SIG-M5 treated with dmso at 0.1 percent for 504 hours (cell line): ENCODE data around the gene KAZN.

Experiments used
- DNase-seq: peaks from one replicate; lab custom pipeline; 2025; ENCODE audit not compliant: unreplicated experiment; lab: John Stamatoyannopoulos, UW

Gene KAZN

DNA sequence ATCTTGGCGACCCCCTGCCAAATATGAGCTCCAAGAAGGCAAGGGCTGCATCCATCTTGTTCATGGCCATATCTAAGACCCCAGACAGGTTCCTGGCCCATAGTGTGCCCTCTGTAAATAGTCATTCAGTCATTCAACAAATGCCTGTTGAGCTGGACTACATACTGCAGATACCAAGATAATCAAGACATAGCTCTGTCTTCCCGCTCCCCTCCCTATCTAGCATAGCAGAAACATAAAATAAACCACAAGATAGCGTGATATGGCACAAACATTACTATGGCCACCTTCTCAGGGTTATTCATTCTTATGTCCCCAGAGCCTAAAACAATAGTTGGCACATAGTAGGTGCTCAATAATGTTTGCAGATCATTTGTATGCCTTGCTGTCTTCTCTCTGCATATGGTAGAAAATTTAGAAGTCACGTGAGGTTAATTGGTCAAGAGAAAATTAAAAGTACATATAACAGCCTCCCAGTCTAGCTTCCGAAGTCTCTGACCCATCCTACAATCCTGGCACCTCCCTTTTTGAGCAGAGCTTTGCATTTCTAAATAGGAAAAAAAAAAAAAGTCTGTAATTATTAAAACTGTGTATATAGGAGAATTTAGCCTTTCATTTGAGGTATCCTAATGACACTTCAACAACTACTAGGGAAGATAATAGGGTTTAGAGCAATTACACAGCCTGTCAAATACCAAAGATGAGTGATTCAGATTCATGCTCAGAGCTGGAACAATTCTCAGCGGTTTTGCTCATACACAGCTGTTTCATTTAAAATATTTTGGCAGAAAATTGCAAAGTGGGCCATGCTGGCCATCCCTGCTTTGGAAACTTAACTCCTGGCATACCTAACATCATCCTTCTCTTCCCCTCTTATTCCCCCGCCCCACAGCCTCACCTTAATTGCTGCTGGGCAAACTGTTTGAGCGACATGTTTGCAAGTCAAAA lies 219.0 kb downstream of the KAZN start:
- no peak for DNase-seq

DNA sequence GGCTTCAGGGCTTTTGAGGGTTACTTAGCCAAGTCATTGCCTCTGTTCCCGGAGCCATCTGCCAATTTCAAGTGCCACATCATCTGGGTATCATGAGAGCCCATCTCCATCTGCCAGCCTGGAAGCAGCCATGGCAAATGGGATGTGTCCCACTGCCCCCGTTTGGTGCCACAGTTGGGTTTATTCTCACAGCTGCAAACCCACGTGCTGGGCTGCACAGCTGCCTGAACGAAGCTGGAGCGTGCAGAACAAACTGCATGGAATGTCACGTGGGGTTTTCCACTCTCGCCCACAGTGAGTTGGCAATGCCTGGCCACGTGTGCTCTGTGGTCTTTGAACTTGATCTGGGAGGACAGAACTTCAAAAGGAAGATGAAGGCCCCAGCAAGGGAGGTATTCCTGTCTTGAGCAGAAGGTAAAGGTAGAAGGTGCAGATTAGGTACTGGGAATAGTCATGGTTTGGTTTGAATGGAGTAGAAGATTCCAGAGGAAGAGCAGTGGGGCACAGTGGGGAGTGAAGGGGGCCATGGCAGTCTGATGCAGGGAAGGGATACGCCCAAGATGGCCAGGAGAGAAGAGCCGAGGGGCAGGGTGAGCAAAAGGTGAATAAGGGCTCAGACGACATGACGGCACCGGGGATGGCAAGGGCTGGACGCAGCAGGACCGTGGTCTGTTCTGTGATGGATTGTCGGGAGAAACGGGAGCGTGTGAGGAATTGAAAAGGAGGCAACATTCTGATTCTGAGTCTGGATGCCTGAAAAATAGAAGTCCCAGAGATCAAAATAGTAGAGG lies 222.0 kb downstream of the KAZN start:
- no peak for DNase-seq

GRCh38 chr1:14822493-14822892 lies 224.0 kb downstream of the KAZN start:
- DNase-seq = no peak

- no peak for DNase-seq
These were observed 224.5 kb downstream of the KAZN start for GRCh38 chr1:14822996-14823395.

DNA sequence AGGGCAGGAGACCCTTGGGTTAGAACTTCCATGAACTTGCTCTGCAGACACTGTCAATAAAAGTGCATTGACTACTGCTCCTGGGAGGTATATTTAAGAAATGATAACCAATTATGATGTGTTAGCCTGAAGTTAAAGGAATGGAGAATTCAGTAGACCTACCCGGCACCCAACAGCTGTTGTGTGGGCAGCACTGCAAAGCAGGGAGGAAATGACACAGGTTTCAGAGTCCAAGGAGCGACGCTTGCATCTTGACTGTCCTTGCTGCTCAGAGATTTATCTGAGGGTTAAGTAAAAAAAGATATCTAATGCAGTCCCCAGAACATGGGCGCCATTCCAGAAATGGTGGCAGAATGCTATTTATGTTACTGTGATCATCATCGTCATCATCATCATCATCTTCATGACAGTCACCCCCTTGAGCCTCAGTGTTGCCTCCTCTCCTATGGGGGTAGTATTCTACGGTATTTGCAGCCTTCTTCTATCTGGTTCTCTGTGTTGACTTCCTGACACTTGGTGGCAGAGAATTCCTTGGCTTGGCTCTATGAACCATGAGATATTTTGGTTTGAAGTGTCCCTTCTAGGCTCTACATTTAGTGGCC lies 225.9 kb downstream of the KAZN start:
- no peak for DNase-seq

DNA sequence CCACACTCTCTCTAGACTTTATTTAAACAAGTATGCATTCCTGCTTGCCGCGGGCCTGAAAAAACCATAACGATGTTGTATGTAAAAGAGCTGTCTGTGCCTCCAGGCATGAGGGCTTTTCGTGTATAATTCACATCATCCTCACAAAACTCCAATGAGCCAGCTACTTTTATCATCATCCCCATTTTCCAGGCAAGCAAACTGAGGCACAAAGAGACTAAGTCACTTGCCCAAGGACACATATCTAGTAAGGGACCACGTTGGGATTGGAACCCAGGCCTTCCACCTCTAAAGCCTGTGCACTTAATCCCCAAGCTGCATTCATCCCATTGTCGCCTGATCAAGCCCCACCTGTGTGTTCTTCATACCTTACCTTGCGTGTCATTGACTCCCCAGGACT lies 226.9 kb downstream of the KAZN start:
- DNase-seq = no peak

DNA sequence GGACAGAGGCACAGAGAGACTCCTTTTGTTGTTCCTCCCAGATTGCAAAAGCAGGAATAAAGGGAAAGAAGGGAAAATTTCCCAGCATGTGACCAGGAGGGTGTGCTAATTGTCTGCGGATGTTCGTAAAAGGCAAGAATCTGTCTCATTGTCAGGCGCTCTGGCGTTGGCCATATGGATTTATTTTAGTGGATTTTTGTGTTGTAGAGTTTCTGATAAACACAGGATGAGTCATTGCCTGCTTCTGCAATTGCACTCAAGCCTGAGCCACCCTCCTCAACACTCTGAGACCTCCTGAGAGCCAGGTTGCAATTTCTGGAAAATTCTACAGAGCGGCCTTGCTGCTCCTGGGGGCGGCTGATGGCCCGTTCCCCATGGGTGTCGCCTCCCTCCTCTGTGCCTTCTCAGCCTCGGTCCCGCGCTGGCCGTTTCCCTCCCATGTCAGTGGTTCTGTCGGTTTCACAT lies 227.7 kb downstream of the KAZN start:
- DNase-seq = no peak

GRCh38 chr1:14826731-14827326 lies 228.3 kb downstream of the KAZN start:
- no peak for DNase-seq

GRCh38 chr1:14827870-14828269 lies 229.4 kb downstream of the KAZN start:
- no peak for DNase-seq

DNA sequence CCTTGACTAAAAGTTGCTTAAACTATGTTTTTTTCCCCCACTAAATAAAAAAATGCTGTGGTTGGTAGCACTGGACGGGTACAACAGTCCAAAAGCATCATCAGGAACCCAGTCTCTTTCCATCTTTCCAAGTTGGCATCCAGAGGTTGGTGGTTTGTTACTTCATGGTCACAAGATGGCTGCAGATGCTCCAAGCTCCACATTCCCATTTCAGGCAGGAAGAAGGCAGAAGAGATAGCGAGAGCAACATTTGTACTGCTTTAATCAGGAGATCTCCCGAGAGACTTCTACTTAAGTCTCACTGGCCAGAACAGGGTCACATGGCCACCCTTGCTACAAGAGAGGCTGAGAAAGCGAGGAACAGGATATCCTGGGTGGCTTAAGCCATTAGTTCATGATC lies 230.2 kb downstream of the KAZN start:
- no peak for DNase-seq

GRCh38 chr1:14835725-14836124 lies 237.2 kb downstream of the KAZN start:
- DNase-seq = no peak

GRCh38 chr1:14836426-14837140 lies 238.1 kb downstream of the KAZN start:
- DNase-seq = no peak

DNA sequence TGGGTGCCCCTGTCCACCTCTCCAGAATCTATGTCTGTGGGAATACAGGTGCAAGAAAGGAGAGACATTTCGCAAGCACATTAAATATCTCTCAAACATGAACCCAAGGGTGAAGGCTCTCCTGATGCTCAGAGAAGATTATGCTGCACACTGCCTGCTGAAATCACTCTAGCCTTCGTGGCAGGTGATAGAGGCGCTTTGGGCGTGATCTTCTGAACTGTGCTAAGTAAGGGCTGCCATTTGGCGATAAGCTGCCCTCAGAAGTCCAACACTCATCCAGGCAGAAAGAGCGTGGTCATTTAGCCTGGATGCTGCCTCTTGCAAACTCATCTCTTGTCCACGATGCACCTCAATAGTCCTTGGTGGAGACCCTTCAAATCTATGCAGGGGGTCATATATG lies 241.9 kb downstream of the KAZN start:
- DNase-seq = no peak

GRCh38 chr1:14841456-14841855 lies 243.0 kb downstream of the KAZN start:
- no peak for DNase-seq

- DNase-seq = no peak
These were observed 243.5 kb downstream of the KAZN start for GRCh38 chr1:14841951-14842350.

DNA sequence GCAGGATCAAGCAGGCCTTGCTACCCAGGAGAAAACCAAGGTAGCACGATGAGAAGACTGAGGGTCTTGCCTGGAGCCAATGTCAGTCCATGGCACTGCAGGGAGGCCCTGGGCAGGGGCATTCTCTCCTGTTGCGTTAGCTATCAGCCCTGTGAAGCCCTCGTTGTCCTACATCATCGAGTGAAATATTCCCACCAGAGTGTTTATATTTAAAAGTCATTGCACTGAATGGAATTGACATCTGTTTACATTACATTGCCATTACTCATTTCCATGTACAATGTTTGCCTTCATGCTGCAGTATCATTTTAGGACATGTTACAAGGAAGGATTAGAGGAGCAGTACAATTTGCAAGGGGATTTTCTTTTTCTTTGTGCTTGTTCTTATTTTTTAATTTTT lies 243.9 kb downstream of the KAZN start:
- no peak for DNase-seq

GRCh38 chr1:14842891-14843290 lies 244.4 kb downstream of the KAZN start:
- no peak for DNase-seq

GRCh38 chr1:14843525-14843924 lies 245.0 kb downstream of the KAZN start:
- DNase-seq = no peak

- DNase-seq = no peak
These were observed 245.9 kb downstream of the KAZN start for GRCh38 chr1:14844356-14844755.

DNA sequence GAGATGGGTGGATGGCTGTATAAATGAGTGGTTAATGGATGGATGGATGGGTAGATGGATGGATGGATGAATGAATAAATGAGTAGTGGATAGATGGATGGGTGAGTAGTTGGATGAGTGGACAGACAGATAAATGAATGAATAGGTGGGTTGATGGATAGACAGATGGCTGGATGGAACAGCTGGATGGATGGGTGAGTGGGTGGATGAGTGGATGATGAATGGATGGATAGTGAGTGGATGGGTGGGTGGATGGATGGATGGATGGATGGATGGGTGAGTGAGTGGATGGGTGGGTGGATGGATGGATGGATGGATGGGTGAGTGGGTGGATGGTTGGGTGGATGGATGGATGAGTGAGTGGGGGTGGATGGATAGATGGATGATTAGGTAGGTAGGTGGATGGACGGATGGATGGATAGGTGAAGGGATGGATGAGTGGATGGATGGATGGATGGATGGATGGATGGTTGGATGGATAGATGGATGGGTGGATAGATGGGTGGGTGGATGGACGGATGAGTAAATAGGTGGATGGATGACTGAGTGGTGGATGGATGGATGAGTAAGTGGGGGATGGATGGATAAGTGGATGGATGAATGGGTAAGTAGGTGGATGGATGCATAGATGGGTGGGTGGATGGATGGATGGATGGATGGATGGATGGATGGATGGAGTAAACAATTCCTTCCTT lies 246.6 kb downstream of the KAZN start:
- DNase-seq = no peak
